DMS53 treated with DMSO at 0.1 percent for 48 hours (cell line): ENCODE measurements around the gene ZNF614.
"Not testable (repeated sequence)": the region's sequence is repeated elsewhere in the genome, so short reads cannot be mapped to it uniquely, and the experiment has no call there.

ENCODE experiments used
- DNase-seq: peaks from one replicate; lab custom pipeline; 2025; ENCODE audit not compliant: unreplicated experiment; lab: John Stamatoyannopoulos, UW

Gene ZNF614

DNA sequence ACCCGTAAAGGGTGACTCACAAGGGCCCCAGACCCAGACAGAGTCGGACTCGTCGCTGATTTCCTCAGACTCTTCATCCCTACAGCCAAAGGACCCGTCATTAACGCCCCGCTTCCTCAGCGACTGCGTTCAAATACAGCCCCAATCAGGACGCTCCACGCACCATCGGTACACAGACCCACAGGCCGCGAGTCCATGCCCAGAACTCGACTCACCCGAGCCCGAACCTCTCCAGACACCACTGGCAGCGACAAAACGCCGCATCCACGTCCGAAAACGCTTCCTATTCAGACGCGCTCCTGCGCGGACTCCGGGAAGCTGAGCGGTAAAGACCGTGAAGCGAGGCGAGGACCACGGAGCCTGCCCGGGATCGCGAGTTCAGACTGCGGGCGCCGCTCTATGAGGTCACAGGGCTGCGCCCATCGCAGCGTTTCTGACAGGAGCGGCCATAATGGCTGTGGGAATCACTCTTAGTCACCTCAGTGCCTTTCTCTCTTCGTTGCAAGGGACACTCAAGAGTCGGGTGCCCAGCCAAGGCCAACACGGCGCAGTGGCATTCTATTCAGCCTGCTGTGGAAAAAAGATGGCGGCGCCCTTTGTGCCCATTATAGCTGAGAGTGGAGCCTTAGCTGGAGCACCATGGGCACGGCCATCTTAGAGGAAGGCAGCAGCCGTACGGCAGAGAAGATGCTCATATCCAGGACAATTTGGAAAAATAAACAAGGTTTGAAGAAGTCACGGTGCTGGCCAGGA, at the start of gene ZNF614:
Gene ZNF614 (minus strand): TSS at position 353 of the 753 bp plus-strand sequence. CDS start 2,634 bp downstream, outside the sequence.
- peak; percentile 79 for DNase-seq

- no peak for DNase-seq
These were observed 42.3 kb upstream of the ZNF614 start for GRCh38 chr19:52070496-52070895.

DNA sequence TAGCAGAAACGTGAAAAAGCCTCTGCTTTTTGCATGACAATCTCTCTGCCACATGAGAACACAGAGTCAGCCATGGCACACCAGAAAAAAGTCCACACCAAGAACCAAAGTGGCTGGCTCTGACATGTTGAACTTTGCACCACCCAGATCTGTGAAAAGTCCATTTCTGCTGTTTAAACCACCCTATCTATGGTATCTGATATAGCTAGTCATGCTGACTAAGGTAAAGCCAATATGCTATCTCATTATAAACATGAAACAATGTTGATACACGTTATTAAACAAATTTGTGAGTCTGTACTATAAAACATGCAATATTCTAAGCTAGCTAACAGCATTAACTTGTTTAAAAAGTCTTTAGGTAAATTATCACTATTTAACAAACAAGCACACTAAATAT, 41.5 kb upstream of the ZNF614 start:
- no peak for DNase-seq

DNA sequence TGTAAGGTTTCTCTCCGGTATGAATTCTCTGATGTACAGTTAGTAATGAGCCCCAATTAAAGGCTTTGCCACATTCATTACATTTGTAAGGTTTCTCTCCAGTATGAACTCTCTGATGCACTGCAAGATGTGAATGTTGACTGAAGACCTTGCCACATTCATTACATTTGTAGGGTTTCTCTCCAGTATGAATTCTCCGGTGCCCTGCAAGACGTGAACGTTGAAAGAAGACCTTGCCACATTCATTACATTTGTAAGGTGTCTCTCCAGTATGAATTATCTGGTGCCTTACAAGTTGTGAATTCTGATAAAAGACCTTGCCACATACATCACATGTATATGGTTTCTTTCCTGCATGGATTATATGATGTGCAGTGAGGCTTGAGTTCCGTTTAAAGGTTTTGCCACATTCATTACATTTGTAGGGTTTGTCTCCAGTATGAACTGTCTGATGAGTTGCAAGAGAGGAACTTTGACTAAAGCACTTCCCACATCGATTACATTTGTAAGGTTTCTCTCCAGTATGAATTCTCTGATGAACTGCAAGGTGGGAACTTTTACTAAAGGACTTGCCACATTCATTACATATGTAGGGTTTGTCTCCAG, 38.2 kb upstream of the ZNF614 start:
- DNase-seq, result no peak

GRCh38 chr19:52065399-52065798, 37.2 kb upstream of the ZNF614 start:
- no peak for DNase-seq

- DNase-seq, result not testable (repeated sequence)
These were observed 28.3 kb upstream of the ZNF614 start for GRCh38 chr19:52056480-52056879.

GRCh38 chr19:52051736-52052135, 23.6 kb upstream of the ZNF614 start:
- DNase-seq, result peak; percentile 89

GRCh38 chr19:52048555-52049501, 20.6 kb upstream of the ZNF614 start, which contains the start of gene ZNF432:
Gene ZNF432, minus strand, starts transcription at chr19:52048838. Its CDS starts 1,970 bp downstream, at chr19:52046868.
- peak; percentile 81 for DNase-seq

- DNase-seq, result no peak
These were observed 11.0 kb upstream of the ZNF614 start for GRCh38 chr19:52039169-52039568.

- no peak for DNase-seq
These were observed 6.0 kb upstream of the ZNF614 start for GRCh38 chr19:52034051-52034728.

GRCh38 chr19:52028780-52029123, 573 bp upstream of the ZNF614 start:
- DNase-seq, result peak; percentile 56

GRCh38 chr19:52026255-52026990, 1.8 kb downstream of the ZNF614 start:
- peak; percentile 70 for DNase-seq

DNA sequence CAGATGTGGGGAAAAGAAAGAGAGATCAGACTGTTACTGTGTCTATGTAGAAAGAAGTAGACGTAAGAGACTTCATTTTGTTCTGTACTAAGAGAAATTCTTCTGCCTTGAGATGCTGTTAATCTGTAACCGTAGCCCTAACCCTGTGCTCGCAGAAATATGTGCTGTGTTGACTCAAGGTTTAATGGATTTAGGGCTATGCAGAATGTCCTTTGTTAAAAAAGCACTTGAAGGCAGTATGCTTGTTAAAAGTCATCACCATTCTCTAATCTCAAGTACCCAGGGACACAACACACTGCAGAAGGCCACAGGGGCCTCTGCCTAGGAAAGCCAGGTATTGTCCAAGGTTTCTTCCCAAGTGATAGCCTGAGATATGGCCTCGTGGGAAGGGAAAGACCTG, 3.7 kb downstream of the ZNF614 start:
- DNase-seq, result peak; percentile 76

DNA sequence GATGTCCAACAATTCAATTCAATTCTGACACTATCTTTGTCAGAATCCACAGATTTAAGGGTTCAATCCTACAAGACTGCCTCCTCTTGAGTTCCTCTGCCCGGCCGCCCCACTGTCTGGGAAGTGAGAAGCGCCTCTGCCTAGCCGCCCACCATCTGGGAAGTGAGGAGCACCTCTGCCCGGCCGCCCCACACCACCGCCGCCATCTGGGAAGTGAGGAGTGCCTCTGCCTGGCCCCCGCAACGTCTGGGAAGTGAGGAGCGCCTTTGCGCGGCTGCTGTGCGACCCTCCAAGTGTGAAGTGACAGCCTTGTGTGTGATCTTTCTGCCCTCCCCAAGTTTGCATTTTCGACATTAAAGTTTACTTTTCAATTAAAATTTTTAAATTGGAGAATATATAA, 6.0 kb downstream of the ZNF614 start:
- DNase-seq, result no peak

GRCh38 chr19:52020506-52020905, 7.7 kb downstream of the ZNF614 start:
- no peak for DNase-seq

GRCh38 chr19:52010674-52011073, 17.5 kb downstream of the ZNF614 start:
- no peak for DNase-seq

DNA sequence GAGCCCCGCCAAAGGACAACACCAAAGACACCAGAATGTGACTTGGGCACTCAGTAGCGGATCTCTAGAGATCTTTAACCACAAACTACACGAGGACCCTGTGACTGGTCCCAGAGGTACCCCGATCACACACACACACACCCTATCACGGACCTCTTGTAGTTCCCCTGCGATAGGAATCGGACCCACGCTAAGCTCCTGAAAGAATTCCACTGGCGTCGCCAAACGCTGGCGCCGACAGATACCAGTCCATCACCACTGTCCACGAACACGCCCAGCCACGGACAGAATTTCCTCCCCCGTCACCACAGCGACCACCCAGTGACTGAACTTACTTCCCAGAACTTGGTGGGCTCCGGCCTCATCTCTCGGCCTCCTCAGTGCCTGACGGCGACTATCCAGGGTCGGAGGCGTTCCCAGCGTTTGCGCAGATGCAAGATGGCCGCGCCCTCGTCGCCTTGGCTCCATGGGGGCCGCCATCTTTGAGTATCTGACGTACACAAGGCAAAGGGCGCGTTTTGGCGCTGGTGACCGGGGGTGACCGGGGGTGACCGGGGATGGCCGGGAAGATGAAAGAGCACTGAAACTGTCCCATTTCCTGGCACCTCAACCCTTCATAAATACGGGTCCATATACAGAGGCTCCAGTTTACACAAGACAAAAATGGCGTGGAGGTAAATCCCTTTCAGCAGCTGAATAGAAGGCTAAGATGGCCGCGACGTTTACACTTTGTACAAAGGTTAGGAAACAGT, 20.2 kb downstream of the ZNF614 start, which contains the start of gene ZNF615:
Gene ZNF615 (minus strand): TSS at position 406 of the 752 bp plus-strand sequence. CDS start 4,500 bp downstream, outside the sequence.
- peak; percentile 68 for DNase-seq

DNA sequence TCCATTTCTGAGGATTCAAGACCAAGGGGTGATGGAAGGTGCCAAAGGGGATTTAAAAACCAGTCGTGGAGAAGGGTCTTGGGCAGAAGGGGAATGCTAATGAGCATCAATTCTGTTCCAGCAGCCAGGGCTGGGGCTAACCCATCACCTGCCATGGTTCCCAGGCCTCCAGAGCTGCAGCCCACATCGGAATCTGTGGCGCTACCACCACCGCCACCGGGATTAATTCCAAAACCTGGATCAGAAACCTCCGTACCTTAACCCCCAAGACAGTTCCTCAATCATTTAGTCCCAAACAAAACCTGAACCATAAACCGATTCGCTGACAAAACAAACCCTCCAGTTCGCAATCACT, 20.8 kb downstream of the ZNF614 start:
- no peak for DNase-seq

DNA sequence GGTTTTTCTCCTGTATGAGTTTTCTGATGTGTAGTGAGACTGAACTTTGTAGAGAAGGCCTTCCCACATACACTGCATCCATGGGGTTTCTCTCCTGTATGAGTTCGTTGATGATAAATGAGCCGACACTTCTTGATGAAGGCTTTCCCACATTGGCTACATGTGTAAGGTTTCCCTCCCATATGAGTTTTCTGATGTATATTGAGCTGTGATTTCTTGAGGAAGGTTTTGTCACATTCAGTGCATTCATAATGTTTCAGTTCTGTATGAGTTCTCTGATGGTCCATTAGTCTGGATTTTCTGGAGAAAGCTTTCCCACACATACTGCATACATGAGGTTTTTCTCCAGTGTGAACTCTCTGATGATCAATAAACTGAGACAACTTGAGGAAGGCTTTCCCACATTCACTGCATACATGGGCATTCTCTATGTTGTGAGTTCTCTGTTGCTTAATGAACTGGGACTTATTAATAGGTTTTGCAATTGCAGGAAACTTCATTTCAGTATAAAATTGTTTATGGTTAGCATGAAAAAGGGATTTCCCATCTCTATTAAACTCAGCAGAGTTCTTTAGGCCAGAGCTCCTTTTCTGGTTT, 34.0 kb downstream of the ZNF614 start:
- DNase-seq, result no peak
